Erythroblast (primary cell): ENCODE data around the gene PPP2R5B.

Experiments
- GATA1 ChIP-seq: IDR thresholded peaks from 2 replicates; pipeline ENCODE4 v1.6.1; 2011; ENCODE audit warnings: low read depth, mild to moderate bottlenecking, control low read depth, low read length, moderate library complexity
- POLR2A ChIP-seq: IDR thresholded peaks from 2 replicates; pipeline ENCODE4 v1.6.1; 2011; ENCODE audit warnings: mild to moderate bottlenecking, low read length

- no peak for TF ChIP-seq POLR2A
- TF ChIP-seq GATA1 = no peak
Measured at GRCh38 chr11:64947208-64947814, 22.8 kb downstream of the PPP2R5B start.
